Aorta (tissue), 5 donors: Measurements from ENCODE around the gene CRACR2A. TPM values are rescaled to one million over a fixed set of nuclear protein-coding genes. Genes with fewer than 3 reads are reported as not detected.

ENCODE experiments used
- ATAC-seq: fragments of 200-7000 bp; cut with Tn5 transposase; one replicate; pipeline ENCODE4 v1.9.1; 2022; ENCODE audit warnings: moderate library complexity; ENCODE audit not compliant: low FRiP score
- DNase-seq, 2 donors: peaks; one replicate each; pipeline ENCODE4 v3.0.0-alpha.2; 2020
- H3K27ac ChIP-seq, 2 donors: one replicate each; pipeline ENCODE4 v1.5.1; 2013; ENCODE audit warnings: low read length in 2 of 2, mild to moderate bottlenecking in 2 of 2, moderate library complexity in 2 of 2, control low read depth in 1 of 2, inconsistent platforms in 1 of 2, low read depth in 1 of 2
- H3K27me3 ChIP-seq, 2 donors: one replicate each; pipeline ENCODE4 v1.6.1; 2013; ENCODE audit warnings: control low read depth in 1 of 2, low read length in 1 of 2, mild to moderate bottlenecking in 1 of 2, moderate library complexity in 1 of 2; ENCODE audit not compliant: insufficient read depth in 2 of 2, control insufficient read depth in 1 of 2
- H3K36me3 ChIP-seq, 2 donors: one replicate each; pipeline ENCODE4 v1.6.1; 2013; ENCODE audit warnings: control low read depth in 1 of 2, low read length in 1 of 2, mild to moderate bottlenecking in 1 of 2; ENCODE audit not compliant: insufficient read depth in 2 of 2, control insufficient read depth in 1 of 2
- H3K4me1 ChIP-seq, 2 donors: one replicate each; pipeline ENCODE4 v1.6.1; 2013; ENCODE audit warnings: low read length in 2 of 2, control low read depth in 1 of 2, mild to moderate bottlenecking in 1 of 2, moderate library complexity in 1 of 2; ENCODE audit not compliant: insufficient read depth in 2 of 2, control insufficient read depth in 1 of 2
- H3K4me3 ChIP-seq, 2 donors: one replicate each; pipeline ENCODE4 v1.5.1; 2013; ENCODE audit warnings: low read length in 2 of 2, control low read depth in 1 of 2, mild to moderate bottlenecking in 1 of 2
- H3K9me3 ChIP-seq: one replicate; pipeline ENCODE4 v1.6.1; 2013; ENCODE audit warnings: mild to moderate bottlenecking, low read length; ENCODE audit not compliant: control insufficient read depth
- WGBS, 2 donors: extraction: QIAGEN DNeasy Blood & Tissue Kit; methylation state at CpG; one replicate each; pipeline ENCODE4 v1.1.7; 2013; 5-methylcytosine and 5-hydroxymethylcytosine counted together
- intact Hi-C, 2 donors: fragments of 100-400 bp; cut with DNase I; formaldehyde crosslinking; loops; one replicate each; pipeline versions ENCODE4 v1.14.2 to v1.15.0; 2022
- polyA plus RNA-seq, 2 donors: library from polyadenylated mRNA; stranded (reverse); fragments of 200-250 nt; gene quantifications; one replicate each; pipeline ENCODE4 v1.2.3, GENCODE V29; 2013
- total RNA-seq, 2 donors: library from RNA; stranded (reverse); fragmentation: NEBNext Ultra II Directional; extraction: Animal tissue kit (Norgen Biotek cat#: 25700); gene quantifications; one replicate each; pipeline ENCODE4 v1.2.1, GENCODE V29; 2021
- donor health status: healthy with polysubstance abuse.
- donor health status: Bipolar disorder and iron deficiency.
- donor health status: DM: no; HTN: no; CAD: no.
- donor health status: DM: no; HTN: no; CAD: no.
- donor health status: DM: yes; HTN: yes; CAD: no.

CRACR2A gene
- total and polyA plus RNA-seq, 4 donors: 0.49 to 6.9 (median 4.2) TPM

- ATAC-seq (no peak), DNase-seq (no peak)
- intact Hi-C loops: no loop called here
- H3K27me3 ChIP-seq: no peaks in the 10 kb centered on the region
- H3K4me1 ChIP-seq: no peaks in the 10 kb centered on the region
- H3K9me3 ChIP-seq: no peaks in the 10 kb centered on the region
- no peaks in the 10 kb centered on the region for H3K36me3 ChIP-seq
- no peak overlapping the region for H3K27ac ChIP-seq
- no peak overlapping the region for H3K4me3 ChIP-seq
- WGBS, 2 donors: 79 to 82% methylated on average over 8 of the region's 8 CpGs
Observed at GRCh38 chr12:3630111-3630510, 122.8 kb downstream of the CRACR2A start.

- Histone ChIP-seq H3K4me3 (no peak overlapping the region), H3K36me3 (no peaks in the 10 kb centered on the region), H3K27ac (no peak overlapping the region), H3K27me3 (no peaks in the 10 kb centered on the region), H3K9me3 (no peaks in the 10 kb centered on the region), H3K4me1 (no peaks in the 10 kb centered on the region)
- intact Hi-C loops: no loop called here
- no peak for ATAC-seq
- 89% methylated on average over 14 of the region's 14 CpGs for WGBS, 2 donors
- DNase-seq: no peak
Observed at GRCh38 chr12:3629057-3629830, 123.7 kb downstream of the CRACR2A start.

GRCh38 chr12:3628629-3629028, 124.3 kb downstream of the CRACR2A start:
- H3K9me3 ChIP-seq: no peaks in the 10 kb centered on the region
- no peak for ATAC-seq
- no peaks in the 10 kb centered on the region for H3K27me3 ChIP-seq
- H3K36me3 ChIP-seq: no peaks in the 10 kb centered on the region
- no peak for DNase-seq
- H3K27ac ChIP-seq: no peak overlapping the region
- H3K4me3 ChIP-seq: no peak overlapping the region
- 83 to 86% methylated on average over 8 of the region's 8 CpGs for WGBS, 2 donors
- H3K4me1 ChIP-seq: no peaks in the 10 kb centered on the region
- intact Hi-C loops: no loop called here

- peaks cover 0 to 1% of the 10 kb centered on the region in 2 donors for H3K4me1 ChIP-seq
- WGBS, 2 donors: 95% methylated on average over 16 of the region's 16 CpGs
- no peaks in the 10 kb centered on the region for H3K36me3 ChIP-seq
- no peak overlapping the region for H3K27ac ChIP-seq
- H3K9me3 ChIP-seq: no peaks in the 10 kb centered on the region
- DNase-seq (no peak), ATAC-seq (no peak)
- H3K27me3 ChIP-seq: no peaks in the 10 kb centered on the region
- intact Hi-C loops: no loop called here
- no peak overlapping the region for H3K4me3 ChIP-seq
Observed at GRCh38 chr12:3627336-3627735, 125.6 kb downstream of the CRACR2A start.

DNA sequence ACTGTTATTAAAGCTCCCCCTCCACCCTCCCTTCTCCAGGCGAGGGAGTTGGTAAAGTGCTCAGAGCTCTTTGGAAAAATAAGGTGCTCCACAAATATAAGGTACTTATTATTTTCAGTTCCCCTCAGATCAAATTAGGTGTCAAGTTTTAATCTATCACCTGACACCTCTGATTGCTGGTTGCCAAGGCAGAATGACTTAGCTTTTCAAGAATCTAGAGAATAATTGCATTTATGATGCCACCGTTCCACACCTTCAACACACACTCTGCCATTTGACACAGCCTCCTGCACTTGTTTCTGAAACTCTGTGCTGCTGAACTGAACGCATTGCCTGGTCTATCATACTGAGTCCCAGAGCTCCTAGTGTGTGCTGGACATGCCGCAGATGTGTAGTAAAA, 128.6 kb downstream of the CRACR2A start:
- ATAC-seq (no peak), DNase-seq (no peak)
- Histone ChIP-seq H3K36me3 (no peaks in the 10 kb centered on the region), H3K27me3 (no peaks in the 10 kb centered on the region), H3K4me3 (no peak overlapping the region), H3K27ac (no peak overlapping the region), H3K9me3 (no peaks in the 10 kb centered on the region), H3K4me1 (peaks cover 0 to 1% of the 10 kb centered on the region in 2 donors)
- WGBS, 2 donors: 94 to 98% methylated on average over 4 of the region's 4 CpGs
- intact Hi-C loops: no loop called here

- H3K27me3 ChIP-seq: no peaks in the 10 kb centered on the region
- H3K4me1 ChIP-seq: peaks cover 0 to 1% of the 10 kb centered on the region in 2 donors
- no peak overlapping the region for H3K4me3 ChIP-seq
- 47 to 48% methylated on average over 18 of the region's 18 CpGs for WGBS, 2 donors
- H3K9me3 ChIP-seq: no peaks in the 10 kb centered on the region
- no peaks in the 10 kb centered on the region for H3K36me3 ChIP-seq
- no peak overlapping the region for H3K27ac ChIP-seq
- intact Hi-C loops: no loop called here
- DNase-seq (no peak), ATAC-seq (no peak)
Observed at GRCh38 chr12:3622822-3623690, 129.9 kb downstream of the CRACR2A start.

GRCh38 chr12:3622021-3622821, 130.7 kb downstream of the CRACR2A start:
- ATAC-seq (no peak), DNase-seq (no peak)
- no peaks in the 10 kb centered on the region for H3K9me3 ChIP-seq
- no peak overlapping the region for H3K27ac ChIP-seq
- 1 to 12% methylated on average over 2 of the region's 2 CpGs for WGBS, 2 donors
- no peaks in the 10 kb centered on the region for H3K27me3 ChIP-seq
- H3K36me3 ChIP-seq: no peaks in the 10 kb centered on the region
- peaks cover 0 to 1% of the 10 kb centered on the region in 2 donors for H3K4me1 ChIP-seq
- intact Hi-C loops: no loop called here
- H3K4me3 ChIP-seq: no peak overlapping the region

DNA sequence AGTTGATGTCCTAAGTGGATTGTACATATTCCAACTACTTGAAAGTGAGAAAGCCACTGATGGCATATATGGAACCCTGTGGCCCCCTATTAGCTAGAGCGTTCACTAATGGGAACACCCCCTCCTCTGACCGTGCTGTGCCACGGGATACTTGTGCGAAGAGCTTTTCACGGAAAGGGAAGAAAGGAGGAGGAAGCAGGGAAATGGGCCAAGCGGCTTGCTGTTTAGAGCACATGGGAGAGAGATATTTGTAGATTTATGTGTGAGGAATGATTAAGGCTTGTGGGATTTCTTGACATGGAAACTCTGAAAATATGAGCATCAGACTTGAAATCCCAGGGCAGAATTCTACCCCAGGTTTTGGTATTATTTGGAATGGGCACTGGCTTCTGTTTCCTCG, 132.1 kb downstream of the CRACR2A start:
- Histone ChIP-seq H3K4me3 (no peak overlapping the region), H3K27ac (no peak overlapping the region), H3K27me3 (no peaks in the 10 kb centered on the region), H3K9me3 (no peaks in the 10 kb centered on the region), H3K4me1 (peaks cover 0 to 1% of the 10 kb centered on the region in 2 donors), H3K36me3 (no peaks in the 10 kb centered on the region)
- WGBS, 2 donors: 83 to 90% methylated on average over 7 of the region's 7 CpGs
- intact Hi-C loops: no loop called here
- no peak for DNase-seq
- ATAC-seq: no peak
